ENCODE results near the gene PDZD4.
"Not testable (repeated sequence)": the region's sequence is repeated elsewhere in the genome, so short reads cannot be mapped to it uniquely, and the experiment has no call there.

The PDZD4 gene

DNA sequence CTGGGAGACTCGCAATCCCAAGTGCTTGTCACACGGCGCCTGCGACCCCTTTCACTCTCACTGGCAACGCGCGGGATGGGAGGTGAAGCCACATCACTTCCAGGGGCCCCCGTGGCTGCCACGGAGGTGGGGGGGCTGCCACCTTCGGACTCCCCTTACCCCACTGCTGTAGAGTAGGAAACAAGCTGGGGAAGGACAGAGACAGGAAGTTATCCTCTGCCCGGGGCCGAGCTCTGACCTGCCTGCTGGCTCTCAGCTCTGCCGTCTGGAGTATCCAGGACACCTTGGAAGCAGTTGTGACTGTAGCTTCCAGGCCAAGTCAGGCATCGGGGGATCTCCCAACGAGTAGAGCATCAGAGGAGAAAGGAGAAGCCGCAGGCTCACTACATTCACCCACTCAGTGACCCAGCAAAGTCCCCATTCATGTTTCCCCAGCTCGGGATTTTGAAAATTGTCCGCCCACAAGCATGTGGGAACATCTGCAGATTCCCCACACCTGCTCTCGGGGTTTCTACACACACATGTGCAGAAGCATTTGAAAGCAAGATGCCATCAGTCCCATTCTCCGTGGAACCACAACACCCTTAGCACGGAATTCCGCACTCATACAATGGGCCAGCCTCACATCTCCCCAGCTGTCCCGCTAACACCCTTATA is 10.8 kb downstream of the PDZD4 start:
- TF ChIP-seq POLR2A (IDR thresholded peaks at IDR 0.05; ENCODE audit: low read length) (no peak), GATA1 (IDR thresholded peaks at IDR 0.05; ENCODE audit: low read depth, low read length) (no peak)
- no peak for DNase-seq

DNA sequence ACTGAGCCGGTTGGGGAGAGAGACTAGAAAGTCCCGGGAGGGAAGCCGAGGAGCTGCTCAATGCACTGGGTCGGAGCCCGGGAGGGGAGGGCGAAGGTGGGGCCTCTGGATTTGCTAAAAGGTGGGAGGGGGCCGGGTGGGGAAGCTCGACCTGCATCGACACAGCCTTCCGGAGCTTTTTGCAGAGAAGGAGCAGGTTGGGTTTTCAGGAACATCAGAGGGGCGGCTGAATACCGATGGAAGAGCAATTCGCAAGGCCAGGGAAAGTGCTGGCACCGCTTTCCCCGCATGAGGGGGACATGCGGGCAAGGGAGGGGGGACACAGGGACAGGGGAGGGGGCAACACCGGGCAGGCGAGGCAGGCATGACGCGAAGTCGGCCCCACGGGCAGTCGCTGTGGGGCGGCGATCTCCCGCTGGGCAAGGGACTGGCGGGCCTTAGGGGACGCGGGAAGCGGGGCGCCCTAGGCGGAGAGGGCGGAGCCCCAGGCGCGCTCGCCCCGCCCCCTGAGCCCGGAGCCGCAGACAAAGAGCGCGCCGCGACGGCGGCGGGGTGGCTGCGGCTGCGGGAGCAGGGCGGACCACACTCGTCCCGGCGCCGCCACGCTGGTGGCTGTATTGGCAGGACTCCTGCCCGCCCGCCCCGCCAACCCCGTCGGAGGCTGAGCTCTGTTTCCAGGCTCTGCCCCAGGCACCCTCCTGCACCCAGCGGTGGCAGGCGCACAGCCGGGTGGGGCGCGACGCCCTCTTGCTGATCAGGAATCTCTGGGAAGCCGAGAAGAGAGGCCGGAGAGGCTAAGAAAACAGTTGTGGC is 11.6 kb downstream of the PDZD4 start:
- no peak for TF ChIP-seq POLR2A (IDR thresholded peaks at IDR 0.05; ENCODE audit: low read length)
- TF ChIP-seq GATA1 (IDR thresholded peaks at IDR 0.05; ENCODE audit: low read depth, low read length): no peak
- DNase-seq: peak; percentile 38 to 56

DNA sequence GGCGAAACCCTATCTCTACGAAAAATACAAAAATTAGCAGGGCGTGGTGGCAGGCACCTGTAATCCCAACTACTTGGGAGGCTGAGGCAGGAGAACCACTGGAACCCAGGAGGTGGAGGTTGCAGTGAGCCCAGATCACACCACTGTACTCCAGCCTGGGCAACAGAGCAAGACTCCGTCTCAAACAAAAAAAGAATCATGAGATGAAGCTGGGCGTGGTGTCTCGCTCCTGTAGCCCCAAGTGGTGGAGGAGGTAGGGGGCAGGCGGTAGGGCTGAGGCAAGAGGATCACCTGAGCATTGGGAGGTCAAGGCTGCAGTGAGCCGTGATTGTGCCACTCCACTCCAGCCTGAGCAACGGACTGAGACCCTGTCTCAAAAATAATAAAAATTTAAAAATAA is 12.3 kb downstream of the PDZD4 start:
- DNase-seq: not testable (repeated sequence)

DNA sequence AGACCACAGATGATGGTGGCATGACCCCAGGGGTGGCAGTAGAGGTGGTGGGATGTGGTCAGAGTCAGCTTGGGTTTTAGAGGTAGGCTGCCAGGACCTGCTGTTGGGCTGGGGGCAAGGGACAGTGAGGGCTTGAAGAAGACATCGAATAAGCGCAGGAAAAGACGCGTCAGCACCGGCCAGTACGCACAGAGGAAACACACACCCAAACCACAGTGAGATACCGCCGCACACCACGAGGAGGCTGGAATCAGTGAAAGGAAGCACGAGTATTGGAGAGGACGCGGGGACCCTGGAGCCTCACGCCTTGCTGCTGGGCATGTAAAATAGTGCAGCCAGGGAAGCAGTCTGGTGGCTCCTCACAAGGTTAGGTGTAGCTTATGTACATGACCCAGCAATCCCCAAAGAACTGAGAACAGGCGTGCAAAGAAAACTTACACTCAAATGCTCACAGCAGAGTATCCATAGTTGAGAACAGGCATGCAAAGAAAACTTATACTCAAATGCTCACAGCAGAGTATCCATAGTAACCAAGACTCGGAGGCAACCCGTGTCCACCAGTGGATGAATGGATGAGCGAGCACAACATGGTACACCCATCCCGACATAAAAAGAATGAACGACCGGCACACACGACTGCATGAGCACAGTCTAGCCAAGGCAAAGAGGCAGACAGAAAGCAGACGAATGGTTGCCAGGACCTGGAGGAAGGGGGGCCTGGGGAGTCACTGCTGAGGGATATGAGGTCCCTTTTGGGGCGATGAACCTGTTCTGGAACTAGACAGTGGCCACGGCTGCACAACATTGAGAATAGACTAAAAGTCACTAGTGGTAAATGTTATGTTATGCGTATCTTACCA is 13.3 kb downstream of the PDZD4 start:
- DNase-seq: peak; percentile 12 to 20
- TF ChIP-seq POLR2A (IDR thresholded peaks at IDR 0.05; ENCODE audit: low read length) (no peak), GATA1 (IDR thresholded peaks at IDR 0.05; ENCODE audit: low read depth, low read length) (no peak)

DNA sequence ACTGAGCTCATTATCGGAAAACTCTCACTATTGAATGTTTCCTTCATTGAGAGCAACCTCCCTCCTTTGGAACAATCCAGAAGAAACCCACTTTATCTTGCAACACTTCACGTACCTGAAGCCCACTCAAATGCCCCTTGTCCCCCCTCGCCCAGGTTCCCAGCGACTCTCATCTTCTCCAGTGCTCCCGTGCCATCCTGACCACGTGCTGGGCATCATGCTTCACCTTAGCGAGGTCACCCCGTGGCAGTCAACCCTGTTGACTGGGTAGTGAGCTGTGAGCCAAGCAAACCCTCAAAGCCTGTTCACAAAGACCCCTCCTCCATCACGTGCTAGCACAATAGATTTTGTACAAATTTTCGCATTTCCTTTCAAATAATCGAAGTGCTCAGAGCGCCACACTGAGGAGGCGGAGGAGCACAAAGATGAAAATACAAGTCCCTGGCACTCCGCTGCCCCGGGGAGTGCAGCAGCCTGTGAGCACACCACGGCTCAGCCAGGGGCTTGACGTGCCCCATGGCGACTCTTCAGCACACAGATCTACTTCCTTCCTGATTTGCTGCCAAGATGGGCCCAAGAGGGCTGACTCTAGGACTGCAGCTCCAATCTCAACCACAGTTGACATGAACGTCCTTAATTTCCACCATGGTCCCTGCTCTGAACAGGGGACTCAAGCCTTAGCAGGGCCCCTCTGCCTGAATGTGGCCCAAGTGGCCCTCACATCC is 15.6 kb downstream of the PDZD4 start:
- DNase-seq: no peak
- no peak for TF ChIP-seq GATA1 (IDR thresholded peaks at IDR 0.05; ENCODE audit: low read depth, low read length)
- no peak for TF ChIP-seq POLR2A (IDR thresholded peaks at IDR 0.05; ENCODE audit: low read length)

DNA sequence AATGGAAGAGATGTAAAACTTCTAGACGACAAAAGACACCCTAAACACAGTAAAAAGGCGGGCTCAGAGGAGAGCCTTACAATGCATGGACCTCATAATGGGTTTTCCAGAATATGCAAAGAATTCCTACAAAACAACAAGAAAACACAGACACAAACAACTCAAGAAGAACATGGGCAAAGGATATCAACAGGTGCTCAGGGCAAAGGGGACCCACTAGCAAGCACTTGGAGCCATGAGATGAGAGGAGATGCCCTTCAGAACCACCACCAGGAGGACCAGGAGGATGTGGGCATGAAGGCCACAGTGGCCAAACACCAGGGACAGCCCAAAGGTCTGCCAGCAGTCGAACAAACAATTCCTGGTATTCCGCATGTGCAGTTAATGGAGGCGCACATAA is 17.2 kb downstream of the PDZD4 start:
- TF ChIP-seq GATA1 (IDR thresholded peaks at IDR 0.05; ENCODE audit: low read depth, low read length) (no peak), POLR2A (IDR thresholded peaks at IDR 0.05; ENCODE audit: low read length) (no peak)

DNA sequence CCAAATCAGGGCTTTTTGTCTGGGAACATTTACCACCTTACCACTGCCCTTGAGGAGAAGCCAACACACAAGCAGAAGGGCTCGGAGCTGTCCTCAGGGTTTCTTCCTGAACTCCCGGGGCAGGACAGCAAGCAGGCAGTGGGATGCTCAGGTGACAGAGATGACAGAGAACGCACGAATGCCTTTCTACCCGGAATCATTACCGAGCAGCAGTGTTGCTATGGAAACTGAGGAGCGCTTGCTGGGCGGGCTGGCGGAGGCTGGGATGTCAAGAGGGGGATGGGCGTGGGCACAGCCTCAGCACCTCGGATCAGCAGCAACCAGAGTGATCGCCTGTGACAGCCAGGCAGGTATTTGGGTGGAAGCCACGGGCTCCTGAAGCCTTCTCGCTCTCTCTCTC is 18.1 kb downstream of the PDZD4 start:
- TF ChIP-seq POLR2A (IDR thresholded peaks at IDR 0.05; ENCODE audit: low read length) (no peak), GATA1 (IDR thresholded peaks at IDR 0.05; ENCODE audit: low read depth, low read length) (no peak)

More for the DNA sequence above, 17.2 kb downstream of the PDZD4 start:
- DNase-seq: no peak

DNA sequence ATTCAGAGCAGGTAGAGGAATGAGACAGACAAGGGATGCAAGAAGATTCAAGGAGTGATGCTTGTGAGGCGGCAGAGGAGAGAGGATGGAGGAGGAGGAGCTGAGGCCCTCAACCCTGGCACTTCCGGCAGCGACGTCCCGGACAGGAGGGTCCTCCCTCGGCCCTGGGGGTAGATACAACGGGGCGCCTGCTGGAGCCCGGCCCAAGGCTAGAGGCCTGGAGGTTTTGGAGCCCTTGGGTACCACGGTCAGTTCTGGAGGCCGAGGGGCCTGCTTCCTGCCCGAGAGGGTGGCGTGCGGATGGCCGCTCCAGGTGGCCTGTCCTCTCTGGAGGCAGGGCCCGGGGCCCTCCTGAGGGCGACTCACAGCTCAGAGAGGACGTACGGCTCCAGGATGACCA is 22.4 kb downstream of the PDZD4 start:
- TF ChIP-seq GATA1 (IDR thresholded peaks at IDR 0.05; ENCODE audit: low read depth, low read length) (no peak), POLR2A (IDR thresholded peaks at IDR 0.05; ENCODE audit: low read length) (no peak)
- no peak for DNase-seq

More for the DNA sequence above, 18.1 kb downstream of the PDZD4 start:
- no peak for DNase-seq

DNA sequence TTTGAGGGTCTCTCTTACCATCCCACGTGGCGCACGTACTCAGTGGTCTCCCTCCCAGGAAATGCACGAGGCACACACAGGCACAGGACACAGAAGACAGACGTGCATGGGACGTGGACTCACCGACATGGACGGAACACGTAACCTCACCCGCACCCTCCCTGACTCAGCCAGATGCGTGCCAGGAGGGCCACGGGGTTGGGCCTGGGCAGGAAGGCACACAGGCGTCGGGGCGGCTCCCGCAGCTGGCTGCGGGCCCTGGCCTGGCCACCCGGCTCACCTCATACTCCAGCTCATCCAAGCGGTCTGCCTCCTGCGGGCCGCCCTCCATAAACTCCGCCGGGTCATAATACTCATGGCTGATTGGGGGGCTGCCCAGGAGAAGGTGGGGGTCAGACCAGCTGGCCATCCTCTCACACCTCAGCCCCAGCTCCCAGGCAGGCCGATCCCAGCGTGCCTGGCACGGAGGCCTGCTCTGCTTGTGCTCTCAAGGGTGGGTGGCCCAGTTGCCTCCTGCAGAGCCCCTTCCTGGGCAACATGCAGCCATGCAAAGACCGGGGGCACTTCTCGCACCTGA is 23.3 kb downstream of the PDZD4 start:
- TF ChIP-seq POLR2A (IDR thresholded peaks at IDR 0.05; ENCODE audit: low read length): no peak
- no peak for TF ChIP-seq GATA1 (IDR thresholded peaks at IDR 0.05; ENCODE audit: low read depth, low read length)
- DNase-seq: no peak

DNA sequence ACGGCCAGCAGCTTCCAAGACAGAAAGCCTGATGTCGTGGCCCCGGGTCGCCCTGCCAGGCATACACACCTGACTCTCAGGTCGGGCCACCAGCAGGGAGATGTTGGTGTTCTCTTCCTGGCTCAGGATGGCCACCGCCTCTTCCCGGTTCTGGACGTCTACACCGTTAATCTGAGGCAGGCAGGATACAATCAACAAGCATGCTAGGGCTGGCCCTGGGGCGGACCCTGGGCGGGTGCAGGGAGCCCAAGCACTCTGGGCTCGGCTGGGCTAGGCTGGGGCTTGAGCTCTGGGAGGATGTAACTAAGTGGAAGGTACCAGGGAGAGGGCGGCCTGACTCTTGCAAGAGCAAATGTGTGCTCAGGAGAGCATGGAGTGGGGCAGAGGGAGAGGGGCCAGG is 24.9 kb downstream of the PDZD4 start:
- no peak for DNase-seq
- TF ChIP-seq POLR2A (IDR thresholded peaks at IDR 0.05; ENCODE audit: low read length) (no peak), GATA1 (IDR thresholded peaks at IDR 0.05; ENCODE audit: low read depth, low read length) (no peak)

DNA sequence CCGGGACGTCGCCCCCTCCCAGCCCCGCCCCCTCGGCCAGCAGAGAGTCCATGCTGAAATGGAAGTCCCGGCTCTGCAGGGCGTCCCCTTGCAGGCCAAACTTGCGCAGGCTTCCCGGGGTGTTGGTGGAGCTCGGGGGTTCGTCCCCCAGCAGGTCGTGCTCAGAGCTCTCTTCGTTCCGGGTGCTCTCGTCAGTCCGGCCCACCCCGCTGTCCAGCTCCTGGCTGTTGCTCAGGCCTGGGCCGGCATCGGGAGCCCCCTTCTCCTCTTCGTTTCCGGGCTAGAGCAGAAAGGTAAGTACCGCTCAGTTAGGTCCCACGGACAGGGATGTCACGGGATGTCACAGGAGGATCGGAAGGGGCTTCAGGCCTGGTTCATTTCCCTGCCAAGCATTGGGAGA is 25.7 kb downstream of the PDZD4 start:
- TF ChIP-seq POLR2A (IDR thresholded peaks at IDR 0.05; ENCODE audit: low read length): no peak
- no peak for TF ChIP-seq GATA1 (IDR thresholded peaks at IDR 0.05; ENCODE audit: low read depth, low read length)

DNA sequence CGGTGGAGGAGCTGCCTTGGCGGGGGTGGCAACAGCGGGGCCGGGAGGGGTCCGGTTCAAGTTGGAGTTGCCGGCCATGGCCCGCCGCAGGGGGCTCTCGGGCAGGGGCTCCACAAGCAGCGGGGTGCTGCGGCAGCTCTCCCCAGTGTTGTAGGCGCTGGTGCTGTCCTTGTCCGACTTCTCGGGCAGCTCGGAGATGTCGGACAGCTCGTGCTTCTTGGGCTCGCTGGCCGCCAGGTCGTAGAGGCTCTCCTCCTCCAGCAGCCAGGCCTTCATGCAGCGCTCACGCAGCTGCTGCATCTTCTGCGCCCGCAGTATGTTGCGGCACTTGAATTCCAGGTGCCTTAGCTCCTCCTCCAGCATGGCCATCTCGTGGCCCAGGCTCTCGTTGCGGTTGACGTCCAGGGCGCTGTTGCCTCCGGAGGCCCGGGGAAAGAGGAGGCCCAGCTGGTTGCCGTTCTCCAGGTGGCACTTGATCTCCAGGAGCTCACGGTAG is 26.2 kb downstream of the PDZD4 start:
- no peak for DNase-seq
- TF ChIP-seq POLR2A (IDR thresholded peaks at IDR 0.05; ENCODE audit: low read length): no peak
- TF ChIP-seq GATA1 (IDR thresholded peaks at IDR 0.05; ENCODE audit: low read depth, low read length): no peak

More for the DNA sequence above, 25.7 kb downstream of the PDZD4 start:
- no peak for DNase-seq

All from erythroblast (primary cell).